PFSK-1 (cell line): Measurements from ENCODE around the gene MTF1.

Experiments
- FOXP2 ChIP-seq: optimal IDR thresholded peaks from 2 replicates; pipeline ENCODE3; 2011; ENCODE audit warnings: borderline replicate concordance, control low read depth, inconsistent platforms; ENCODE audit not compliant: insufficient read depth; ENCODE audit errors: extremely low read length, extremely low read depth
- POLR2AphosphoS5 ChIP-seq: IDR thresholded peaks from 2 replicates; pipeline ENCODE4 v1.6.1; 2012; ENCODE audit warnings: low read depth, mild to moderate bottlenecking, control low read depth, low read length, moderate library complexity
- SIN3A ChIP-seq: IDR thresholded peaks from 2 replicates; pipeline ENCODE4 v1.6.1; 2012; ENCODE audit warnings: mild to moderate bottlenecking, low read length, moderate library complexity, borderline replicate concordance; ENCODE audit not compliant: insufficient read depth
- TAF1 ChIP-seq: IDR thresholded peaks from 2 replicates; pipeline ENCODE4 v1.6.1; 2012; ENCODE audit warnings: low read length, control low read depth, borderline replicate concordance; ENCODE audit not compliant: insufficient read depth
- TF ChIP-seq, protein P1 (sequence below), 2 experiments: IDR thresholded peaks; 2 replicates each; pipeline versions ENCODE4 v1.6.1 to v1.8.0; 2011 to 2012; ENCODE audit warnings: low read depth in 2 of 2, low read length in 2 of 2, control low read depth in 1 of 2, inconsistent platforms in 1 of 2, mild to moderate bottlenecking in 1 of 2, moderate library complexity in 1 of 2; ENCODE audit not compliant: insufficient read depth in 1 of 2

Gene MTF1

GRCh38 chr1:37840711-37841110 is 18.7 kb downstream of the MTF1 start:
- TF ChIP-seq FOXP2 = no peak
- TF ChIP-seq SIN3A = no peak
- TF ChIP-seq, protein P1, sequence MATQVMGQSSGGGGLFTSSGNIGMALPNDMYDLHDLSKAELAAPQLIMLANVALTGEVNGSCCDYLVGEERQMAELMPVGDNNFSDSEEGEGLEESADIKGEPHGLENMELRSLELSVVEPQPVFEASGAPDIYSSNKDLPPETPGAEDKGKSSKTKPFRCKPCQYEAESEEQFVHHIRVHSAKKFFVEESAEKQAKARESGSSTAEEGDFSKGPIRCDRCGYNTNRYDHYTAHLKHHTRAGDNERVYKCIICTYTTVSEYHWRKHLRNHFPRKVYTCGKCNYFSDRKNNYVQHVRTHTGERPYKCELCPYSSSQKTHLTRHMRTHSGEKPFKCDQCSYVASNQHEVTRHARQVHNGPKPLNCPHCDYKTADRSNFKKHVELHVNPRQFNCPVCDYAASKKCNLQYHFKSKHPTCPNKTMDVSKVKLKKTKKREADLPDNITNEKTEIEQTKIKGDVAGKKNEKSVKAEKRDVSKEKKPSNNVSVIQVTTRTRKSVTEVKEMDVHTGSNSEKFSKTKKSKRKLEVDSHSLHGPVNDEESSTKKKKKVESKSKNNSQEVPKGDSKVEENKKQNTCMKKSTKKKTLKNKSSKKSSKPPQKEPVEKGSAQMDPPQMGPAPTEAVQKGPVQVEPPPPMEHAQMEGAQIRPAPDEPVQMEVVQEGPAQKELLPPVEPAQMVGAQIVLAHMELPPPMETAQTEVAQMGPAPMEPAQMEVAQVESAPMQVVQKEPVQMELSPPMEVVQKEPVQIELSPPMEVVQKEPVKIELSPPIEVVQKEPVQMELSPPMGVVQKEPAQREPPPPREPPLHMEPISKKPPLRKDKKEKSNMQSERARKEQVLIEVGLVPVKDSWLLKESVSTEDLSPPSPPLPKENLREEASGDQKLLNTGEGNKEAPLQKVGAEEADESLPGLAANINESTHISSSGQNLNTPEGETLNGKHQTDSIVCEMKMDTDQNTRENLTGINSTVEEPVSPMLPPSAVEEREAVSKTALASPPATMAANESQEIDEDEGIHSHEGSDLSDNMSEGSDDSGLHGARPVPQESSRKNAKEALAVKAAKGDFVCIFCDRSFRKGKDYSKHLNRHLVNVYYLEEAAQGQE (IDR thresholded peaks at IDR 0.05; ENCODE audit: insufficient read depth in 1 of 2, low read depth in 2 of 2, low read length in 2 of 2) = no peak
- TF ChIP-seq TAF1 = no peak
- no peak for TF ChIP-seq POLR2AphosphoS5

GRCh38 chr1:37839676-37840075 is 19.7 kb downstream of the MTF1 start:
- TF ChIP-seq POLR2AphosphoS5 (no peak), TAF1 (no peak), FOXP2 (no peak), SIN3A (no peak)
- TF ChIP-seq, protein P1 (IDR thresholded peaks at IDR 0.05; ENCODE audit: insufficient read depth in 1 of 2, low read depth in 2 of 2, low read length in 2 of 2) = no peak

DNA sequence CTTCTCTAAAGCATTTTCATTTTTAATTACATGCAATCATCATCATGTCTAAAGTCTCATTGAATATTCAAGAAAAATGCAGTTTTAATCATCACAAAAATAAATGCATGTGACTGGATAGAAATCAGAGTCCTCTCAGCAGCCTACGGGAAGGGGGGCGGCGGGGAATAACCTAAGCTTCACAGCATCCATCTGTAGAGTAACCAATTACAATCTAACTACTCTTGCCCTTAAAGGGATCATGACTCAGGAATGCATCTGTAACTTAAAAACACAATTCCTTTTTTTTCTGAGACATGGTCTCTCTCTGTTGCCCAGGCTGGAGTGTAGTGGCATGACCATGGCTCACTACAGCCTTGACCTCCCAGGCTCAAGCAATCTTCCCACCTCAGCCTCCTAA is 22.6 kb downstream of the MTF1 start:
- TF ChIP-seq POLR2AphosphoS5 = no peak
- TF ChIP-seq, protein P1 (IDR thresholded peaks at IDR 0.05; ENCODE audit: insufficient read depth in 1 of 2, low read depth in 2 of 2, low read length in 2 of 2) = no peak
- no peak for TF ChIP-seq TAF1
- TF ChIP-seq SIN3A = no peak
- TF ChIP-seq FOXP2 = no peak

GRCh38 chr1:37831809-37832208 is 27.6 kb downstream of the MTF1 start:
- TF ChIP-seq TAF1 = no peak

DNA sequence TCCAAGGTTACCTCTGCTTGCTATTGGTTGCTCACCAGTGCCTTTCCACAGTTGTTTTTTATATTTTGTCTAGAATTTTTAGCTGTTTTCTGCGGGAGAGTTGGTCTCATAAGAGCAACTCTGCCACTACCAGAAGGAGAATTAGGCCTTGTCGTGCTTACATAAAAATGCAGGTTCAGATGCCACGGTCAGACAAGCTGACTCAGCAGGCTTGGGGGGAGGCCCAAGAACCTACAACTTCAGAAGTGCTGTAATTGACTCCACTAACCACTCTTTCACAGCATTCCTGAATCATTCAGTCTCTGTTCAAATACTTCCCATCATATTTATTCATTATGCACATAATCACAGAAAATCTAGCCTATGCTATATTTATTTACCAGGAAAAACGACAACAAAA is 28.3 kb downstream of the MTF1 start:
- no peak for TF ChIP-seq POLR2AphosphoS5
- no peak for TF ChIP-seq TAF1
- TF ChIP-seq, protein P1 (IDR thresholded peaks at IDR 0.05; ENCODE audit: insufficient read depth in 1 of 2, low read depth in 2 of 2, low read length in 2 of 2) = no peak
- no peak for TF ChIP-seq FOXP2
- TF ChIP-seq SIN3A = no peak
